ENCODE results near the gene TMEM17. TPM values are rescaled to one million over a fixed set of nuclear protein-coding genes. Genes with fewer than 3 reads are reported as not detected.

TMEM17 gene
- total and polyA plus RNA-seq, 2 of the 13 experiments (the other 11 are each of a cell fraction or from before 2014, with no cell fraction given) = 0.22 to 0.50 TPM

GRCh38 chr2:62536873-62537547, 31.0 kb upstream of the TMEM17 start (continued):
- TF ChIP-seq USF2 (IDR thresholded peaks at IDR 0.05; ENCODE audit: low read depth, low read length) (no peak), USF2 (CRISPR knock-in tag; IDR thresholded peaks at IDR 0.05; ENCODE audit: borderline replicate concordance) (no peak), PHF8 (CRISPR knock-in tag; IDR thresholded peaks at IDR 0.05) (peak; percentile 28; the same call in 1 of the 2 replicates), MIXL1 (CRISPR knock-in tag; IDR thresholded peaks at IDR 0.05) (peak; percentile 27; the same call in 1 of the 2 replicates), RXRA (CRISPR knock-in tag; IDR thresholded peaks at IDR 0.05) (0 out of 2 replicates have a peak, but pooled peaks have one; percentile 55), HNF4A (CRISPR knock-in tag; IDR thresholded peaks at IDR 0.05) (peak; percentile 41), SAP130 (CRISPR knock-in tag; IDR thresholded peaks at IDR 0.05; ENCODE audit: low read depth) (peak; percentile 41; the same call in 1 of the 2 replicates), ZNF878 (CRISPR knock-in tag; IDR thresholded peaks at IDR 0.05) (0 out of 2 replicates have a peak, but pooled peaks have one; percentile 53), ZNF660 (CRISPR knock-in tag; IDR thresholded peaks at IDR 0.05; ENCODE audit: borderline replicate concordance, low read depth) (no peak), SP5 (CRISPR knock-in tag; IDR thresholded peaks at IDR 0.05; ENCODE audit: borderline replicate concordance, low read depth) (peak; percentile 49; the same call in 1 of the 2 replicates), POLR2A (IDR thresholded peaks at IDR 0.05; ENCODE audit: insufficient read depth in 1 of 2, low read depth in 2 of 2, low read length in 2 of 2) (peak in 1 of 2 experiments; percentile 13; a peak in 1 of 4 replicates), ZNF580 (CRISPR knock-in tag; IDR thresholded peaks at IDR 0.05; ENCODE audit: borderline replicate concordance, low read depth) (peak; percentile 81), GFI1 (CRISPR knock-in tag; IDR thresholded peaks at IDR 0.05; ENCODE audit: borderline replicate concordance) (0 out of 2 replicates have a peak, but pooled peaks have one; percentile 14), ZBTB33 (CRISPR knock-in tag; IDR thresholded peaks at IDR 0.05) (peak; percentile 62), MXD4 (CRISPR knock-in tag; IDR thresholded peaks at IDR 0.05) (peak; percentile 22; the same call in 1 of the 2 replicates), KDM5A (IDR thresholded peaks at IDR 0.05; ENCODE audit: borderline replicate concordance, low read length) (no peak), ZNF883 (CRISPR knock-in tag; IDR thresholded peaks at IDR 0.05; ENCODE audit: not compliant biosample characterization) (peak; percentile 46)
